Measurements from ENCODE around the gene ZFYVE21.

Gene ZFYVE21

DNA sequence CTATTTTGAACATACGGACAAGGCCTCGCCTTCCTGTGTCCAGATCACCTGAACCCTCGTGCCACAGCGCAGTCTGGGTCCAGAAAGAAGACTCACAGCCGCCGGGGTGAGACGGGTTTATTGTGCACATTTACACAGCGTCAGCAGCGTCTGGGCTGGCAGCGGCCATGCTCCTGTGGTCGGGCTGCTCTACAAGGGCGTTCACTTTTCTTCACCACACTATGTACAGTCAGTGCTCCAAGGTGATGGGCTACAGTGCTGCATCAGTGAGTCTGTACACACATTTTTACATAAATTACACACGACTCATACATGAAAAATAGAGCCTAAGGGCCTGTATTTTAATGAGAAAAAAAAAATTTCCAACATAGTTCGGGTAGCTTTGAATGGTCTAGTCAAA lies 18.0 kb downstream of the ZFYVE21 start:
- H3K27ac ChIP-seq: no peak overlapping the region
- no peak overlapping the region for H3K4me2 ChIP-seq (ENCODE audit: low read length)
- TF ChIP-seq, protein P1, sequence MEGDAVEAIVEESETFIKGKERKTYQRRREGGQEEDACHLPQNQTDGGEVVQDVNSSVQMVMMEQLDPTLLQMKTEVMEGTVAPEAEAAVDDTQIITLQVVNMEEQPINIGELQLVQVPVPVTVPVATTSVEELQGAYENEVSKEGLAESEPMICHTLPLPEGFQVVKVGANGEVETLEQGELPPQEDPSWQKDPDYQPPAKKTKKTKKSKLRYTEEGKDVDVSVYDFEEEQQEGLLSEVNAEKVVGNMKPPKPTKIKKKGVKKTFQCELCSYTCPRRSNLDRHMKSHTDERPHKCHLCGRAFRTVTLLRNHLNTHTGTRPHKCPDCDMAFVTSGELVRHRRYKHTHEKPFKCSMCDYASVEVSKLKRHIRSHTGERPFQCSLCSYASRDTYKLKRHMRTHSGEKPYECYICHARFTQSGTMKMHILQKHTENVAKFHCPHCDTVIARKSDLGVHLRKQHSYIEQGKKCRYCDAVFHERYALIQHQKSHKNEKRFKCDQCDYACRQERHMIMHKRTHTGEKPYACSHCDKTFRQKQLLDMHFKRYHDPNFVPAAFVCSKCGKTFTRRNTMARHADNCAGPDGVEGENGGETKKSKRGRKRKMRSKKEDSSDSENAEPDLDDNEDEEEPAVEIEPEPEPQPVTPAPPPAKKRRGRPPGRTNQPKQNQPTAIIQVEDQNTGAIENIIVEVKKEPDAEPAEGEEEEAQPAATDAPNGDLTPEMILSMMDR (IDR thresholded peaks at IDR 0.05): no peak
- no peak overlapping the region for H3K4me3 ChIP-seq (ENCODE audit: low read depth, low read length)
- no peaks in the 10 kb centered on the region for H3K36me3 ChIP-seq (ENCODE audit: control insufficient read depth, insufficient read depth, low read length)
- no peaks in the 10 kb centered on the region for H3K79me2 ChIP-seq
- H3K9ac ChIP-seq: no peak overlapping the region
- H3K4me1 ChIP-seq: peaks cover 5% of the 10 kb centered on the region
- no peaks in the 10 kb centered on the region for H3K27me3 ChIP-seq (ENCODE audit: control insufficient read depth, insufficient read depth, low read length)
- no peaks in the 10 kb centered on the region for H3K9me3 ChIP-seq (ENCODE audit: control insufficient read depth, low read length)
- no peak overlapping the region for H2AFZ ChIP-seq

DNA sequence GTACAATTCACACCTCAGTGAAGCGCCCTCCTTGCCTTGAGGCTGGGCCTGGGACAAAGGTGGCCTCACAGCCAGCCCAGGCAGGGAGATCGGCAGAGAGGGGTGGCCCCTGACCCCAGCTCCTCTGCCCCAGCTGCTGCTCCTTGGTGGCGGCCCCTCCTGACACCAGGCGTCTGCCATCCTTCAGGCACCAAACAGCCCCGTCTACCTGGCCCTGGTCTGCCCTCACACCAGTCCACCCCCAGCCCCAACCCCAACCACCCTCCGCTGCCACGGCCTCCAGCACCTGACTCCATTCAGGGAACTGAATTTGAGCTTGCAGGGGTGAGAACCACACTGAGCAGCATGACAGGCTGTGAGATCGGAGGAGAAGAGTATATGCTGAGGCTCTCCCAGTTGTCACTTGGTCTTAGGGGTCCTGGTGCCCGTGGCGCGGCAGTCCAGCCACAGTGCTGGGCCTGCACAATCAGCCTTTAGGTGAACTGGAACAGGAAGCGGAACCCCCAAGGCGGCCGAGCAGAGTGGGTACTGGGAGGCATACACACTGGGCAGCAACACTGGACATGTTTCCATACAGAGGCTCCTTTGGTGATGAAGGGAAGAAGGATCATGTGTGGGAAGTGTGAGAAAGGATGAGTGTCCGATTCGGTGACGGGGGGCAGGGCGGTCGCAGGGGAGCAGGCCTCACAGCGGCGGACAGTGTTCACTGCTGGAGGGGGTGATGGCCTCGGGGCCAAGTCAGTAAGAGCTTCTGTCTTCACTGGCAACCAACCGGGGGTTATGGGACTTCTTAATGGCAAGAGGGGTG lies 18.7 kb downstream of the ZFYVE21 start:
- Histone ChIP-seq H3K9me3 (ENCODE audit: control insufficient read depth, low read length) (no peaks in the 10 kb centered on the region), H2AFZ (no peak overlapping the region), H3K27me3 (ENCODE audit: control insufficient read depth, insufficient read depth, low read length) (no peaks in the 10 kb centered on the region), H3K4me3 (ENCODE audit: low read depth, low read length) (no peak overlapping the region), H3K4me1 (peaks cover 5% of the 10 kb centered on the region), H3K4me2 (ENCODE audit: low read length) (no peak overlapping the region), H3K79me2 (no peaks in the 10 kb centered on the region), H3K36me3 (ENCODE audit: control insufficient read depth, insufficient read depth, low read length) (no peaks in the 10 kb centered on the region), H3K9ac (no peak overlapping the region), H3K27ac (no peak overlapping the region)
- TF ChIP-seq, protein P1 (IDR thresholded peaks at IDR 0.05): no peak

DNA sequence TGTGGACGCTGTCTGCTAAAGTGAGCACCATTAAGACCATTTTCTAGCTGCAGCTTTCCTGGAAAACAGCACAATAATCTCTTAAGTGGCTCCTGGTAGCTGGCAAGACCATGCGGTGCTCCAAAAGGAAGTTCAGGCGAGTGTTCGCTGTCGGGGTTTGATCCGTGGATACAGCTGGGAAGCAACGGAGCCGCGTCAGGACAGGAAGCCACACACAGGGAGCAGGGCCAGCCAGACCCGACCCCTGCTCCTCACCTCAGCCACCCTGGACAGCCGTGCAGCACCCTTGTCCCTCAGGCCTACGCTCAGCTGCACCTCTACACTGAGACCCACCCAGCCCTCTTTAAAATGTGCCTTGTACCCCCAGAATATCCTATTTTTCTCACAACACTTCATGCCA lies 19.4 kb downstream of the ZFYVE21 start:
- H3K36me3 ChIP-seq (ENCODE audit: control insufficient read depth, insufficient read depth, low read length): no peaks in the 10 kb centered on the region
- H3K27ac ChIP-seq: no peak overlapping the region
- no peak overlapping the region for H2AFZ ChIP-seq
- H3K4me2 ChIP-seq (ENCODE audit: low read length): no peak overlapping the region
- H3K9me3 ChIP-seq (ENCODE audit: control insufficient read depth, low read length): no peaks in the 10 kb centered on the region
- no peaks in the 10 kb centered on the region for H3K4me1 ChIP-seq
- no peak overlapping the region for H3K4me3 ChIP-seq (ENCODE audit: low read depth, low read length)
- H3K27me3 ChIP-seq (ENCODE audit: control insufficient read depth, insufficient read depth, low read length): no peaks in the 10 kb centered on the region
- TF ChIP-seq, protein P1 (IDR thresholded peaks at IDR 0.05): no peak
- H3K9ac ChIP-seq: no peak overlapping the region
- no peaks in the 10 kb centered on the region for H3K79me2 ChIP-seq

DNA sequence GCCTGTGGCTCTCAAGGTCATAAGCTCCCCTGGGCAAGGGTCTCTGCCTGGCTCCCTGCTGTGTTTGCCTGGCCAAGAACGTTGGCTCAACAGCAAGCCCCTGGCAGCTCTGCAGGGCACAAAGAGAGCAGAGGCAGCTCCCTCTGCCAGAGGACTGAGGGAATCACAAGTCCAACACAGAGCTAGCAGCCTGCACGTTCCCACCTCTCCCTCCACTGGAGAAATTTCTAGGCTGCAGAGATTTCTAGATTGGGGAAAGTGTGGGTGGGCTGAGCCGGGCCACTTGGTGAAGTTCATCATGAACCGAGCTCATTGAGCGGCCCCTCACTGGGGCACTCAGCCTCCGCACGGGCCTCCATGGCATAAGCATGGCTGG lies 19.8 kb downstream of the ZFYVE21 start:
- Histone ChIP-seq H3K79me2 (no peaks in the 10 kb centered on the region), H2AFZ (no peak overlapping the region), H3K27me3 (ENCODE audit: control insufficient read depth, insufficient read depth, low read length) (no peaks in the 10 kb centered on the region), H3K27ac (no peak overlapping the region), H3K4me2 (ENCODE audit: low read length) (no peak overlapping the region), H3K36me3 (ENCODE audit: control insufficient read depth, insufficient read depth, low read length) (no peaks in the 10 kb centered on the region), H3K9me3 (ENCODE audit: control insufficient read depth, low read length) (no peaks in the 10 kb centered on the region), H3K4me3 (ENCODE audit: low read depth, low read length) (no peak overlapping the region), H3K4me1 (no peaks in the 10 kb centered on the region), H3K9ac (no peak overlapping the region)
- TF ChIP-seq, protein P1 (IDR thresholded peaks at IDR 0.05): no peak

Measured in parathyroid adenoma (tissue), 2 donors.